HUES64 (cell line): ENCODE measurements around the gene BBC3.
"Not testable (repeated sequence)": the region's sequence is repeated elsewhere in the genome, so short reads cannot be mapped to it uniquely, and the experiment has no call there.

Experiments used
- H3K27ac ChIP-seq: 2 replicates; pipeline ENCODE4 v1.7.0; 2013; ENCODE audit warnings: low read depth, low read length, inconsistent platforms
- H3K27me3 ChIP-seq: 2 replicates; pipeline ENCODE4 v1.6.1; 2013; ENCODE audit warnings: mild to moderate bottlenecking, low read length; ENCODE audit not compliant: insufficient read depth
- H3K36me3 ChIP-seq: 2 replicates; pipeline ENCODE4 v1.6.1; 2013; ENCODE audit warnings: mild to moderate bottlenecking, low read length; ENCODE audit not compliant: insufficient read depth
- H3K4me1 ChIP-seq: 2 replicates; pipeline ENCODE4 v1.6.1; 2013; ENCODE audit warnings: mild to moderate bottlenecking, low read length, moderate library complexity; ENCODE audit not compliant: insufficient read depth
- H3K4me3 ChIP-seq: 2 replicates; pipeline ENCODE4 v1.5.1; 2013; ENCODE audit warnings: mild to moderate bottlenecking, low read length, moderate library complexity
- H3K9ac ChIP-seq: 2 replicates; pipeline ENCODE4 v1.6.1; 2013; ENCODE audit warnings: mild to moderate bottlenecking, low read depth, low read length
- H3K9me3 ChIP-seq: 2 replicates; pipeline ENCODE4 v1.6.1; 2013; ENCODE audit warnings: low read depth, low read length; ENCODE audit not compliant: insufficient read depth
- WGBS: fragments of 150-250, 120-280 bp; methylation state at CpG from one replicate; pipeline ENCODE4 v1.1.7; 2013; ENCODE audit warnings: missing lambda C conversion rate; 5-methylcytosine and 5-hydroxymethylcytosine counted together

BBC3 gene

GRCh38 chr19:47270408-47270807, 39.4 kb upstream of the BBC3 start:
- Histone ChIP-seq H3K4me1 (peaks cover 2% of the 10 kb centered on the region; the same call in 1 of the 2 replicates), H3K4me3 (no peak overlapping the region), H3K27ac (no peak overlapping the region), H3K27me3 (peaks cover 4% of the 10 kb centered on the region), H3K9ac (no peak overlapping the region), H3K9me3 (no peaks in the 10 kb centered on the region), H3K36me3 (peaks cover 41% of the 10 kb centered on the region)
- 97% methylated on average over 10 of the region's 10 CpGs for WGBS

GRCh38 chr19:47269596-47269995, 38.6 kb upstream of the BBC3 start:
- WGBS, result 92% methylated on average over 7 of the region's 7 CpGs
- no peak overlapping the region for H3K27ac ChIP-seq
- H3K4me1 ChIP-seq, result no peaks in the 10 kb centered on the region
- peaks cover 49% of the 10 kb centered on the region for H3K36me3 ChIP-seq
- H3K27me3 ChIP-seq, result no peaks in the 10 kb centered on the region
- no peak overlapping the region for H3K9ac ChIP-seq
- no peaks in the 10 kb centered on the region for H3K9me3 ChIP-seq
- H3K4me3 ChIP-seq, result no peak overlapping the region

- Histone ChIP-seq H3K4me1 (no peaks in the 10 kb centered on the region), H3K9ac (no peak overlapping the region), H3K27ac (no peak overlapping the region), H3K27me3 (no peaks in the 10 kb centered on the region), H3K9me3 (no peaks in the 10 kb centered on the region), H3K36me3 (peaks cover 59% of the 10 kb centered on the region), H3K4me3 (no peak overlapping the region)
- WGBS, result 94% methylated on average over 5 of the region's 6 CpGs
Observed at GRCh38 chr19:47268028-47268427, 37.0 kb upstream of the BBC3 start.

GRCh38 chr19:47267350-47267759, 36.4 kb upstream of the BBC3 start:
- 97% methylated on average over 14 of the region's 14 CpGs for WGBS
- no peak overlapping the region for H3K4me3 ChIP-seq
- no peak overlapping the region for H3K27ac ChIP-seq
- no peaks in the 10 kb centered on the region for H3K27me3 ChIP-seq
- H3K9ac ChIP-seq, result no peak overlapping the region
- no peaks in the 10 kb centered on the region for H3K4me1 ChIP-seq
- no peaks in the 10 kb centered on the region for H3K9me3 ChIP-seq
- H3K36me3 ChIP-seq, result peaks cover 65% of the 10 kb centered on the region

- H3K4me3 ChIP-seq, result no peak overlapping the region
- H3K9me3 ChIP-seq, result no peaks in the 10 kb centered on the region
- H3K9ac ChIP-seq, result no peak overlapping the region
- no peaks in the 10 kb centered on the region for H3K4me1 ChIP-seq
- WGBS, result 95% methylated on average over 21 of the region's 21 CpGs
- no peaks in the 10 kb centered on the region for H3K27me3 ChIP-seq
- H3K36me3 ChIP-seq, result peaks cover 69% of the 10 kb centered on the region
- H3K27ac ChIP-seq, result no peak overlapping the region
Observed at GRCh38 chr19:47266401-47266941, 35.5 kb upstream of the BBC3 start.

- Histone ChIP-seq H3K4me1 (no peaks in the 10 kb centered on the region), H3K36me3 (peaks cover 71% of the 10 kb centered on the region), H3K9me3 (no peaks in the 10 kb centered on the region), H3K4me3 (no peak overlapping the region), H3K9ac (no peak overlapping the region), H3K27ac (no peak overlapping the region), H3K27me3 (no peaks in the 10 kb centered on the region)
- WGBS, result 97% methylated on average over 30 of the region's 30 CpGs
Observed at GRCh38 chr19:47264629-47265028, 33.6 kb upstream of the BBC3 start.

GRCh38 chr19:47261946-47262793, 31.2 kb upstream of the BBC3 start:
- H3K36me3 ChIP-seq, result peaks cover 72% of the 10 kb centered on the region
- 98% methylated on average over 14 of the region's 14 CpGs for WGBS
- H3K4me3 ChIP-seq, H3K27me3 ChIP-seq, H3K9me3 ChIP-seq, H3K27ac ChIP-seq, H3K9ac ChIP-seq, H3K4me1 ChIP-seq: not testable (repeated sequence)

- Histone ChIP-seq H3K4me3 (no peak overlapping the region), H3K9me3 (no peaks in the 10 kb centered on the region), H3K36me3 (peaks cover 61% of the 10 kb centered on the region), H3K27me3 (no peaks in the 10 kb centered on the region), H3K27ac (no peak overlapping the region), H3K9ac (no peak overlapping the region), H3K4me1 (peaks cover 7% of the 10 kb centered on the region; the same call in 1 of the 2 replicates)
- 95% methylated on average over 17 of the region's 17 CpGs for WGBS
Observed at GRCh38 chr19:47260476-47260875, 29.5 kb upstream of the BBC3 start.

GRCh38 chr19:47258895-47259555, 28.0 kb upstream of the BBC3 start:
- Histone ChIP-seq H3K27me3 (no peaks in the 10 kb centered on the region), H3K9me3 (no peaks in the 10 kb centered on the region), H3K9ac (no peak overlapping the region), H3K4me1 (peaks cover 7% of the 10 kb centered on the region; the same call in 1 of the 2 replicates), H3K36me3 (peaks cover 46% of the 10 kb centered on the region), H3K4me3 (no peak overlapping the region), H3K27ac (no peak overlapping the region)
- WGBS, result 94% methylated on average over 6 of the region's 6 CpGs

GRCh38 chr19:47258434-47258833, 27.4 kb upstream of the BBC3 start:
- Histone ChIP-seq H3K27ac (no peak overlapping the region), H3K4me3 (peak overlapping the region; percentile 66), H3K27me3 (no peaks in the 10 kb centered on the region), H3K9ac (peak overlapping the region; percentile 72), H3K36me3 (peaks cover 46% of the 10 kb centered on the region), H3K4me1 (peaks cover 7% of the 10 kb centered on the region; the same call in 1 of the 2 replicates), H3K9me3 (no peaks in the 10 kb centered on the region)
- WGBS, result 94% methylated on average over 9 of the region's 9 CpGs
